Kidney (tissue), 14 donors: Measurements from ENCODE around the gene ADIG. TPM values are rescaled to one million over a fixed set of nuclear protein-coding genes. Genes with fewer than 3 reads are reported as not detected.

Experiments
- DNase-seq, 5 donors: peaks; one replicate each; pipeline ENCODE4 v3.0.0-alpha.2; 2013 to 2020
- FAIRE-seq: peaks from 2 replicates; lab custom pipeline; 2012; peaks lifted over from hg19 to GRCh38; lab: Jason Lieb, UNC
- H3K27ac ChIP-seq, 2 donors: one replicate each; pipeline ENCODE4 v1.7.0; 2013; ENCODE audit warnings: low read depth in 2 of 2, low read length in 2 of 2, inconsistent platforms in 1 of 2
- H3K27me3 ChIP-seq: one replicate; pipeline ENCODE4 v1.7.1; 2013; ENCODE audit warnings: low read length, inconsistent platforms; ENCODE audit not compliant: control insufficient read depth, insufficient read depth
- H3K36me3 ChIP-seq, 3 donors: one replicate each; pipeline versions ENCODE4 v1.7.0 to v1.7.1; 2013; ENCODE audit warnings: low read length in 3 of 3, control low read depth in 1 of 3, inconsistent platforms in 1 of 3; ENCODE audit not compliant: insufficient read depth in 3 of 3, control insufficient read depth in 2 of 3
- H3K4me1 ChIP-seq, 3 donors: one replicate each; pipeline versions ENCODE4 v1.7.0 to v1.7.1; 2013; ENCODE audit warnings: low read length in 3 of 3, inconsistent platforms in 1 of 3, low read depth in 1 of 3; ENCODE audit not compliant: control insufficient read depth in 2 of 3, insufficient read depth in 2 of 3
- H3K4me3 ChIP-seq, 3 donors: one replicate each; pipeline versions ENCODE4 v1.7.0 to v1.8.1; 2013; ENCODE audit warnings: low read length in 3 of 3, control low read depth in 1 of 3, inconsistent platforms in 1 of 3
- H3K9ac ChIP-seq, 3 donors: one replicate each; pipeline versions ENCODE4 v1.7.0 to v1.7.1; 2013; ENCODE audit warnings: low read length in 3 of 3, control low read depth in 1 of 3, inconsistent platforms in 1 of 3
- H3K9me3 ChIP-seq, 3 donors: one replicate each; pipeline versions ENCODE4 v1.7.0 to v1.7.1; 2013; ENCODE audit warnings: low read length in 3 of 3, control low read depth in 1 of 3, inconsistent platforms in 1 of 3; ENCODE audit not compliant: control insufficient read depth in 2 of 3, insufficient read depth in 1 of 3
- CTCF ChIP-seq: IDR thresholded peaks from 3 replicates; pipeline ENCODE4 v1.5.1; 2012; ENCODE audit warnings: mild to moderate bottlenecking, moderate library complexity, borderline replicate concordance; ENCODE audit not compliant: insufficient read depth; ENCODE audit errors: extremely low read depth
- intact Hi-C: fragments of 100-400 bp; cut with DNase I; formaldehyde crosslinking; loops from one replicate; pipeline ENCODE4 v1.11.1; 2022
- polyA plus RNA-seq: library from polyadenylated mRNA; stranded (reverse); fragments of 350-450 nt; fragmentation: Illumina TruSeq; extraction: RNeasy Lipid Tissue Mini Kit (QIAGEN cat#74804); gene quantifications from one replicate; pipeline ENCODE4 v1.2.3, GENCODE V29; 2014; ENCODE audit warnings: low read depth, low replicate concordance; ENCODE audit not compliant: insufficient read depth
- total RNA-seq: library from RNA; stranded (reverse); fragmentation: NEBNext Ultra II Directional; extraction: Animal tissue kit (Norgen Biotek cat#: 25700); gene quantifications from one replicate; pipeline ENCODE4 v1.2.1, GENCODE V29; 2021
- donor health status: control.
- donor health status: control.
- donor health status: control.
- donor health status: control.
- donor health status: control.
- donor health status: DM: yes; HTN: yes; CAD: no.
- donor health status: Normal renal cell carcinoma (clear cell type).

ADIG gene
- total and polyA plus RNA-seq, 2 donors from 2014 or later: 0.58 TPM; not detected in 1

- intact Hi-C loops: no loop called here
- no peak for TF ChIP-seq CTCF
- FAIRE-seq (no peak), DNase-seq (no peak)
- Histone ChIP-seq H3K4me3 (no peak overlapping the region), H3K27ac (no peak overlapping the region), H3K36me3 (peaks cover 6 to 39% (median 28%) of the 10 kb centered on the region in 3 donors), H3K9ac (no peak overlapping the region), H3K4me1 (no peaks in the 10 kb centered on the region), H3K27me3 (no peaks in the 10 kb centered on the region), H3K9me3 (no peaks in the 10 kb centered on the region)
Observed at GRCh38 chr20:38550274-38550673, 30.7 kb upstream of the ADIG start.

DNA sequence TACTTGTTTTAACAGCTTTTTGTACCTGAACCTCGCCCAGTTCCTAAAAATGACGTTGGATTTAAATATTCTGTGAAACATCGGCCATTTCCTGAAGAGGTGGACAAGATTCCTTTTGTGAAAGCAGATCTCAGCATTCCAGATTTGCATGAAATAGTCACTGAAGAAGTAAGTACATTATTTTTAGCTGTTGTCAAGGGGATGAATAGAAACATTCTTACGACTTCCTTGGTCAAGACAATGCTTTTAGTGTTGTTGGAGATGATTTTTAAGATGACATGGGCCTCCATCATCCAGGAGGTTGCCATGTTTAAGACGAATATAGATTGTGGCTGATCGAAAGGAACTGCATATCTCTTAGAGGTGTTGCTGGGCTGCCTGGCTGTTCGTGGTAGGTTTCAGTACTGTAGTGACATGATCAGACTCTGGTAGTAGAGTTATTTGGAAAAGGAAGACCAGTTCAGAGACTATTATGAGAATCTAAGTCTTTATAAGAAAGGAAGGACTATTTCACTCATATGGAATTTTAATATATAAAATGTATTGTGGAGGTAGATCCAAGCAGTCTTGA, 29.9 kb upstream of the ADIG start:
- no peak for FAIRE-seq

GRCh38 chr20:38554986-38555385, 26.0 kb upstream of the ADIG start:
- peaks cover 9 to 30% (median 20%) of the 10 kb centered on the region in 3 donors for H3K36me3 ChIP-seq

More for the DNA sequence above, 29.9 kb upstream of the ADIG start:
- DNase-seq: no peak
- Histone ChIP-seq H3K9ac (no peak overlapping the region), H3K4me1 (no peaks in the 10 kb centered on the region), H3K36me3 (peaks cover 6 to 30% (median 23%) of the 10 kb centered on the region in 3 donors), H3K27me3 (no peaks in the 10 kb centered on the region), H3K4me3 (no peak overlapping the region), H3K27ac (no peak overlapping the region), H3K9me3 (no peaks in the 10 kb centered on the region)
- intact Hi-C loops: no loop called here
- no peak for TF ChIP-seq CTCF

More at GRCh38 chr20:38554986-38555385, 26.0 kb upstream of the ADIG start:
- H3K9me3 ChIP-seq: no peaks in the 10 kb centered on the region
- FAIRE-seq (no peak), DNase-seq (no peak)
- no peaks in the 10 kb centered on the region for H3K27me3 ChIP-seq
- no peak overlapping the region for H3K4me3 ChIP-seq
- H3K27ac ChIP-seq: no peak overlapping the region
- no peaks in the 10 kb centered on the region for H3K4me1 ChIP-seq
- H3K9ac ChIP-seq: no peak overlapping the region
- intact Hi-C loops: no loop called here
- TF ChIP-seq CTCF: no peak
